ENCODE measurements around the gene SEPTIN3.
"Not testable (repeated sequence)": the region's sequence is repeated elsewhere in the genome, so short reads cannot be mapped to it uniquely, and the experiment has no call there.

SEPTIN3 gene

GRCh38 chr22:41943661-41944209 is 25.5 kb upstream of the SEPTIN3 start:
- no peak for DNase-seq (ENCODE audit: low spot score)

DNA sequence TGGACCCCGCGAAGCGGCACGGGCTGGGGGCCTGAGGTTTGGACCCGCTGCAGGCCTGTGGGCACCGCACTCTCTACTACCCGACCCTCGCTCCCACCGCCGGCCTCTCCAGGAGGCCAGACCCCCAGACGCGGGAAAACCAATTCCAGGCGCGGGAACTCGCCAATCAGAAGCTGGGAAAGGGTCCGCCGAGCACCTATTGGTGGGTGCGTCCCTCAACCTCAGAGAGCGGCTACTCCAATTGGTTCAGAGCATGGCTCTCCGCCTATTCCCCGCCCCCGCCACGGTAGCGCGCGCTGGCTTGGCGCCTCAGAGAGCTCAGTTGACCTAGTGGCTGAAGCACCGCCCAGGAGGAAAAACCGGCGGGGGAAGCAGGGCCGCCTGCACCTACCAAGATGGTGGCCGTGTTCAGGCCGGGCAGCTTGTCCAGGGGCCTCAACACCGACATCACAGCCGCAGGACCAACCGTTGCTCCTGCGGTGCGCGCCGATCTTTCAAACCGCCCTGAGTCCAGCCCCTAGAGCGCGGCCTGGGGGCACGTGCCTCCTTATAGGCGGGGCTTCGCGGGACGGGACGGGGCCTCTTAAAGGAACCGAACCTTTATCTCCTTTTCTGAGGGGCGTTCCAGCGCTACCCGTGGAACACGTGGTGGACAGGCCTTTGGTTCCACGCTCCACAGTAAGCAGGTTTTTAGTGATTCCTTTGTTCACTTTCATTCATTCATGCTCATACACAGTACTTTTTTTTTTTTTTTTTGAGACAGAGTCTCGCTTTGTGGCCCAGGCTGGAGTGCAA is 22.4 kb upstream of the SEPTIN3 start, which contains the start of gene CENPM:
CENPM (minus strand) TSS at position 524 of the 795 bp plus-strand sequence; CDS start at position 448, 76 bp downstream.
- DNase-seq (ENCODE audit: low spot score) = peak; percentile 94

DNA sequence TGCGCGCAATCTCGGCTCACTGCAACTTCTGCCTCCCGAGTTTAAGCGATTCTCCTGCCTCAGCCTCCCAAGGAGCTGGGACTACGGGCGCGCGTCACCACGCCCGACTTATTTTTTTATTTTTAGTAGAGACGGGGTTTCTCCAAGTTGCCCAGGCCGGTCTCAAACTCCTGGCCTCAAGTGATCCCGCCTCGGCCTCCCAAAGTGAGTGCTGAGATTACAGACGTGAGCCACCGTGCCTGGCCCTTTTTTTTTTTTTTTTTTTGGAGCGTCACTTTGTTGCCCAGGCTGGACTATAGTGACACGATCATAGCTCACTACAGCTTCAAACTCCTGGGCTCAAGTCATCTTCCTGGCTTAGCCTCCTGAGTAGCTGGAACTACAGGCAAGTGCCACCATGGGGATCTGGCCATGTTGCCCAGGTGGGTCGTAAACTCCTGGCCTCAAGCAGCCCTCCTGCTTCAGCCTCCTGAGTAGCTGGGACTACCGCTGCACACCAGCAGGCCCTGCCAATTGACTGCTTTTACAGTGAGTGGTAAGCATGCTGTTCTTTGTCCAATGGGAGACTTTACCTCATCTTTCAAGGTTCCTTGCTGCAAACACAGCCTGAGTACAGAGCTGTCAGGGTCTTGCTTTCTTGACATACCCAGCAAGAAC is 21.7 kb upstream of the SEPTIN3 start:
- DNase-seq (ENCODE audit: low spot score) = no peak

DNA sequence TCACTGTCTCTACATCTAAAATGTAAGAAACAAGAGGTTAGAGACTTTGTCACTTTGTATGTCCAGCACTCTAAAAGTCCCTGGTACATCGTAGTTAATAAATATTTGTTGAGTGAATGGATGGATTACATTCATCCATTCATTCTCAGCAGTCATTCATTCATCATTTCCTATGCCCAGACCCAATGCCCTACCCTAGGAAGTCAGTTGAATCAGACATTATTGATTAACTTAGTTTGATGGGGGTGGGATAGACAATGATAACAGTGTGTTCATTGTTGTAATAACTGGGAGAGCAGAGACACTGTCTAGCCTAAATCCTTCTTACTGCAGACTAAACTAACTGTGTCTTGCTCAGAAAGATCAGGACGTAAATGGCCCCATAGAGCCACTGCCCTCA is 21.1 kb upstream of the SEPTIN3 start:
- DNase-seq (ENCODE audit: low spot score) = no peak

DNA sequence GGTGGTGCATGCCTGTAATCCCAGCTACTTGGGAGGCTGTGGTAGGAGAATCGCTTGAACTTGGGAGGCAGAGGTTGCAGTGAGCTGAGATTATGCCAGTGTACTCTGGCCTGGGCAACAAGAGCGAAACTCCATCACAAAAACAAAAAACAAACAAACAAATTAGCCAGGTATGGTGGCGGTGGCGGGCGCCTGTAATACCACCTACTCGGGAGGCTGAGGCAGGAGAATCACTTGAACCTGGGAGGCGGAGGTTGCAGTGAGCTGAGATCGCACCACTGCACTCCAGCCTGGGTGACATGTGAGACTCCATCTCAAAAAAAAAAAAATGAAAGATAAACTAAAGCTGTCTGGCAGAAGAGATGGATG is 20.3 kb upstream of the SEPTIN3 start:
- DNase-seq (ENCODE audit: low spot score) = not testable (repeated sequence)

- no peak for DNase-seq (ENCODE audit: low spot score)
These were observed 19.8 kb upstream of the SEPTIN3 start for GRCh38 chr22:41949297-41949965.

- DNase-seq (ENCODE audit: low spot score) = no peak
These were observed 17.3 kb upstream of the SEPTIN3 start, which contains the start of gene SMIM45 for GRCh38 chr22:41951898-41952474. Gene SMIM45 (plus strand): TSS chr22:41952150.

GRCh38 chr22:41952713-41953112 is 16.5 kb upstream of the SEPTIN3 start:
- DNase-seq (ENCODE audit: low spot score) = no peak

GRCh38 chr22:41957941-41958556 is 11.2 kb upstream of the SEPTIN3 start:
- no peak for DNase-seq (ENCODE audit: low spot score)

- peak; percentile 51 for DNase-seq (ENCODE audit: low spot score)
These were observed 5.7 kb upstream of the SEPTIN3 start for GRCh38 chr22:41963453-41964111.

DNA sequence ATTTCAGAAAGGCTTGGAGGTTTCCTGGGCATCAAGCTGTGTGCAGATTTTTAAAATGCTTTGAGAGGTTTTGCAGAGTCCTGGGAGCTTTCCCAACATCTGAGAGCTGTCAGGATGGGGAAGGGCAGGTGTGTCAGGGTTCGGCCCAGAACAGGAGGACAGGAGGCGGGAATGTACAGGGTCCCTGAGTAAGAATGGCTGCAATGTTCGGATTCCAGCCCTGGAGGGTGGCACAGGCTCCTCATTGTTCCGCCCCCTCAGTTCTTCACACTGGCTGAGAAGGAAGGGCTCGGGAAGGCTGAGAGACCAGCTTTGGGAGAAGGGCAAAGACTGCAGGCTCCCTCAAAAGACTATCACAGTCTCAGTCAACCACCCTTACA is 5.1 kb upstream of the SEPTIN3 start:
- no peak for DNase-seq (ENCODE audit: low spot score)

GRCh38 chr22:41966225-41966606 is 3.0 kb upstream of the SEPTIN3 start:
- DNase-seq (ENCODE audit: low spot score) = no peak

- peak; percentile 85 for DNase-seq (ENCODE audit: low spot score)
These were observed 2.5 kb upstream of the SEPTIN3 start for GRCh38 chr22:41966607-41967240.

- DNase-seq (ENCODE audit: low spot score) = no peak
These were observed 642 bp upstream of the SEPTIN3 start for GRCh38 chr22:41968601-41969000.

GRCh38 chr22:41970601-41971000 is 1.4 kb downstream of the SEPTIN3 start:
- DNase-seq (ENCODE audit: low spot score) = no peak

DNA sequence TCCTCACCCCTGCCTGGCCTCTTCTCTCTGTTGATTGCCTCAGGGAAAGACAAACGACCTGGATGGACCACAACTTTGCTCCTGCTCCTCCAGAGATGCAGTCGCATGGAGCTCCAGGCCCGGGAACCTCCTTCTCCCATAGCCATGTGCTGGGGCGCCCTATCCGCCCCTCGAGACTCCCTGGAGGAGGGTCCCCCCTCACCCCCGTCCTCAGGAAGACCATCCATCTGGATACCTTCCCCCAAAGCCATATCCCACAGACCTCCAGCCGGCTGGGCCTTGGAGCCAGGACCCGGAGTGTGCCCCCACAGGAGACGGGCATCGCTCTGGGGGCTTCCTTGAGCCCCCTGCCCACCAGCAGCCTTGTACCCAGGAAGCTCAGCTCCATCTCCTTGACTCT is 2.2 kb downstream of the SEPTIN3 start:
- no peak for DNase-seq (ENCODE audit: low spot score)

- DNase-seq (ENCODE audit: low spot score) = no peak
These were observed 5.5 kb downstream of the SEPTIN3 start for GRCh38 chr22:41974691-41975290.

- DNase-seq (ENCODE audit: low spot score) = no peak
These were observed 6.2 kb downstream of the SEPTIN3 start for GRCh38 chr22:41975299-41976069.

GRCh38 chr22:41976070-41976901 is 7.0 kb downstream of the SEPTIN3 start:
- DNase-seq (ENCODE audit: low spot score) = peak; percentile 64
